Measurements from ENCODE around the gene GALNT17. TPM values are rescaled to one million over a fixed set of nuclear protein-coding genes. Genes with fewer than 3 reads are reported as not detected.

The GALNT17 gene
- total and polyA plus RNA-seq, 11 donors = 16.9 to 116 (median 73.1) TPM

- WGBS, 4 donors = 84 to 89% (median 87%) methylated on average over 12 of the region's 12 CpGs
- ATAC-seq = no peak
Measured at GRCh38 chr7:71386152-71386785, 254.3 kb downstream of the GALNT17 start.

GRCh38 chr7:71388181-71388580, 256.2 kb downstream of the GALNT17 start:
- ATAC-seq = no peak
- H3K36me3 ChIP-seq = no peaks in the 10 kb centered on the region
- no peaks in the 10 kb centered on the region for H3K9me3 ChIP-seq
- no peak overlapping the region for H3K27ac ChIP-seq
- no peak overlapping the region for H3K4me3 ChIP-seq
- no peak for TF ChIP-seq CTCF (IDR thresholded peaks at IDR 0.05)
- TF ChIP-seq POLR2A (IDR thresholded peaks at IDR 0.05) = no peak
- H3K4me1 ChIP-seq = peaks cover 0 to 12% (median 0%) of the 10 kb centered on the region in 12 donors
- intact Hi-C loops (cut with DNase I) = no loop called here
- DNase-seq = no peak
- no peaks in the 10 kb centered on the region for H3K27me3 ChIP-seq
- WGBS, 4 donors = 80 to 87% (median 80%) methylated on average over 14 of the region's 14 CpGs

More at GRCh38 chr7:71386152-71386785, 254.3 kb downstream of the GALNT17 start:
- H3K4me1 ChIP-seq = peaks cover 0 to 12% (median 0%) of the 10 kb centered on the region in 12 donors
- H3K36me3 ChIP-seq = no peaks in the 10 kb centered on the region
- DNase-seq = no peak
- intact Hi-C loops (cut with DNase I) = no loop called here
- H3K4me3 ChIP-seq = no peak overlapping the region
- no peak for TF ChIP-seq POLR2A (IDR thresholded peaks at IDR 0.05)
- no peak for TF ChIP-seq CTCF (IDR thresholded peaks at IDR 0.05)
- no peaks in the 10 kb centered on the region for H3K27me3 ChIP-seq
- no peak overlapping the region for H3K27ac ChIP-seq
- H3K9me3 ChIP-seq = no peaks in the 10 kb centered on the region

GRCh38 chr7:71389976-71390375, 258.0 kb downstream of the GALNT17 start:
- H3K4me1 ChIP-seq = peaks cover 0 to 6% (median 0%) of the 10 kb centered on the region in 12 donors
- H3K27ac ChIP-seq = no peak overlapping the region
- DNase-seq = no peak
- no peak overlapping the region for H3K4me3 ChIP-seq
- H3K27me3 ChIP-seq = no peaks in the 10 kb centered on the region
- no peaks in the 10 kb centered on the region for H3K9me3 ChIP-seq
- H3K36me3 ChIP-seq = no peaks in the 10 kb centered on the region
- WGBS, 4 donors = 46 to 79% (median 55%) methylated on average over 7 of the region's 7 CpGs
- intact Hi-C loops (cut with DNase I) = no loop called here
- ATAC-seq = no peak
- TF ChIP-seq CTCF (IDR thresholded peaks at IDR 0.05) = no peak
- no peak for TF ChIP-seq POLR2A (IDR thresholded peaks at IDR 0.05)

GRCh38 chr7:71393661-71394060, 261.7 kb downstream of the GALNT17 start:
- 85 to 86% (median 85%) methylated on average over 7 of the region's 7 CpGs for WGBS, 4 donors
- no peak for TF ChIP-seq POLR2A (IDR thresholded peaks at IDR 0.05)
- no peak for TF ChIP-seq CTCF (IDR thresholded peaks at IDR 0.05)
- intact Hi-C loops (cut with DNase I) = no loop called here
- Histone ChIP-seq H3K27me3 (no peaks in the 10 kb centered on the region), H3K9me3 (peaks cover 0 to 10% (median 0%) of the 10 kb centered on the region in 12 donors), H3K36me3 (no peaks in the 10 kb centered on the region), H3K27ac (no peak overlapping the region), H3K4me3 (no peak overlapping the region), H3K4me1 (peaks cover 0 to 6% (median 0%) of the 10 kb centered on the region in 12 donors)
- DNase-seq (no peak), ATAC-seq (no peak)

Data from heart left ventricle (tissue), 16 donors.